ENCODE results near the gene RANBP9.

The RANBP9 gene

GRCh38 chr6:13711733-13712598 is at the start of gene RANBP9:
Gene RANBP9 (minus strand): TSS chr6:13711835. CDS start chr6:13711505, 330 bp downstream.
- DNase-seq = peak; percentile 95

- no peak for DNase-seq
Observed at GRCh38 chr6:13760307-13761304, 49.0 kb upstream of the RANBP9 start.

- no peak for DNase-seq
Observed at GRCh38 chr6:13759025-13759424, 47.4 kb upstream of the RANBP9 start.

- no peak for DNase-seq
Observed at GRCh38 chr6:13754644-13755043, 43.0 kb upstream of the RANBP9 start.

GRCh38 chr6:13743736-13744127 is 32.1 kb upstream of the RANBP9 start:
- no peak for DNase-seq

- no peak for DNase-seq
Observed at GRCh38 chr6:13742961-13743735, 31.5 kb upstream of the RANBP9 start.

GRCh38 chr6:13741365-13741764 is 29.7 kb upstream of the RANBP9 start:
- DNase-seq = no peak

- no peak for DNase-seq
Observed at GRCh38 chr6:13735031-13735430, 23.4 kb upstream of the RANBP9 start.

GRCh38 chr6:13733178-13733887 is 21.7 kb upstream of the RANBP9 start:
- DNase-seq = peak; percentile 25

- no peak for DNase-seq
Observed at GRCh38 chr6:13730704-13731103, 19.1 kb upstream of the RANBP9 start.

- no peak for DNase-seq
Observed at GRCh38 chr6:13729891-13730290, 18.3 kb upstream of the RANBP9 start.

- DNase-seq = no peak
Observed at GRCh38 chr6:13725570-13725969, 13.9 kb upstream of the RANBP9 start.

GRCh38 chr6:13725052-13725451 is 13.4 kb upstream of the RANBP9 start:
- no peak for DNase-seq

GRCh38 chr6:13724182-13724581 is 12.5 kb upstream of the RANBP9 start:
- DNase-seq = no peak

- no peak for DNase-seq
Observed at GRCh38 chr6:13722880-13723279, 11.2 kb upstream of the RANBP9 start.

- no peak for DNase-seq
Observed at GRCh38 chr6:13718123-13718458, 6.5 kb upstream of the RANBP9 start.

GRCh38 chr6:13716955-13717295 is 5.3 kb upstream of the RANBP9 start:
- DNase-seq = no peak

GRCh38 chr6:13716225-13716954 is 4.8 kb upstream of the RANBP9 start:
- DNase-seq = no peak

- DNase-seq = no peak
Observed at GRCh38 chr6:13715444-13715883, 3.8 kb upstream of the RANBP9 start.

GRCh38 chr6:13712599-13712898 is 914 bp upstream of the RANBP9 start:
- DNase-seq = no peak

GRCh38 chr6:13711324-13711732 is 307 bp downstream of the RANBP9 start:
- DNase-seq = no peak
